ENCODE data around the gene CD79B.

DNA sequence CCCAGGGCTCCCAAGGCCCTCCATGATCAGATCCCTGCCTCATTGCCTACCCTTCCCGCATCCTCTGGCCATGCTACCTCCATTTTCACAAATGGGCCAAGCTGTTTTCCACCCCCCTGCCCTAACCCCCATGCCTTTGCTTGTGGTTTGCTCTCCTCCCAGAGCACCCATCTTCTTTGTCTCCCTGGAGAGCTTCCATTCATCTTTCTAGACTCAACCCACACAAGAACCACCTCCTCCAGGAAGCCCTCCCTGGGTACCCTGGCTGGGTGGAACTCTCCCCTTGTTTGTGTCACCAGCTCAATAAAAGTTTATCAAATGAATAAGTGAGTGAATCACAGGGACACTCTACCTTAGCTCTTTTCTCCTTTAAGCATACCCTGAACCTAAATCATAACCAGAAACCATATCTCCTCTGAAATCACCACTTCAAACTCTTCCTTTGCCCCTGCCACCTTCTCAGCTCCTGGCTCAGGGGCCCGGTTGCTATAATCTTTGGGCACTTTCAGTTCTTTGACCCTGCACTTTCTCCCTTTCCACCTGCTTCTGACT lies 43.5 kb upstream of the CD79B start:
- TF ChIP-seq, protein P1, sequence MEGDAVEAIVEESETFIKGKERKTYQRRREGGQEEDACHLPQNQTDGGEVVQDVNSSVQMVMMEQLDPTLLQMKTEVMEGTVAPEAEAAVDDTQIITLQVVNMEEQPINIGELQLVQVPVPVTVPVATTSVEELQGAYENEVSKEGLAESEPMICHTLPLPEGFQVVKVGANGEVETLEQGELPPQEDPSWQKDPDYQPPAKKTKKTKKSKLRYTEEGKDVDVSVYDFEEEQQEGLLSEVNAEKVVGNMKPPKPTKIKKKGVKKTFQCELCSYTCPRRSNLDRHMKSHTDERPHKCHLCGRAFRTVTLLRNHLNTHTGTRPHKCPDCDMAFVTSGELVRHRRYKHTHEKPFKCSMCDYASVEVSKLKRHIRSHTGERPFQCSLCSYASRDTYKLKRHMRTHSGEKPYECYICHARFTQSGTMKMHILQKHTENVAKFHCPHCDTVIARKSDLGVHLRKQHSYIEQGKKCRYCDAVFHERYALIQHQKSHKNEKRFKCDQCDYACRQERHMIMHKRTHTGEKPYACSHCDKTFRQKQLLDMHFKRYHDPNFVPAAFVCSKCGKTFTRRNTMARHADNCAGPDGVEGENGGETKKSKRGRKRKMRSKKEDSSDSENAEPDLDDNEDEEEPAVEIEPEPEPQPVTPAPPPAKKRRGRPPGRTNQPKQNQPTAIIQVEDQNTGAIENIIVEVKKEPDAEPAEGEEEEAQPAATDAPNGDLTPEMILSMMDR (IDR thresholded peaks at IDR 0.05): no peak
- TF ChIP-seq POLR2A (IDR thresholded peaks at IDR 0.05): no peak
